Uterus (tissue), 4 donors: ENCODE results near the gene RARB. TPM values are rescaled to one million over a fixed set of nuclear protein-coding genes. Genes with fewer than 3 reads are reported as not detected.

Experiments used
- DNase-seq, 2 donors: peaks; one replicate each; pipeline ENCODE4 v3.0.0-alpha.2; 2019 to 2020
- H3K27ac ChIP-seq, 2 donors: fragments of 200-600 bp; sonication (generic); 1 replicate in 1 of 2; 2 replicates in 1 of 2; pipeline ENCODE4 v1.5.1; 2016 to 2018
- H3K27me3 ChIP-seq, 2 donors: fragments of 200-600 bp; sonication (generic); one replicate each; pipeline ENCODE4 v1.5.1; 2018 to 2019; ENCODE audit warnings: control low read depth in 1 of 2
- H3K36me3 ChIP-seq, 2 donors: fragments of 200-600 bp; sonication (generic); one replicate each; pipeline ENCODE4 v1.5.1; 2019; ENCODE audit warnings: control low read depth in 1 of 2
- H3K4me1 ChIP-seq, 2 donors: fragments of 200-600 bp; sonication (generic); one replicate each; pipeline ENCODE4 v1.5.1; 2018 to 2019; ENCODE audit warnings: control low read depth in 1 of 2
- H3K4me3 ChIP-seq, 2 donors: fragments of 200-600 bp; sonication (generic); 1 replicate in 1 of 2; 2 replicates in 1 of 2; pipeline ENCODE4 v1.5.1; 2018 to 2019; ENCODE audit warnings: mild to moderate bottlenecking in 1 of 2
- H3K9me3 ChIP-seq, 2 donors: fragments of 200-600 bp; sonication (generic); one replicate each; pipeline ENCODE4 v1.5.1; 2019; ENCODE audit warnings: control low read depth in 1 of 2
- CTCF ChIP-seq, 4 experiments: fragments of 200-600 bp in 2 of 4; fragments of 450-650 bp in 2 of 4; sonication (generic) in 2 of 4; IDR thresholded peaks; one replicate each; pipeline ENCODE4 v1.5.1; 2016 to 2019; ENCODE audit warnings: antibody characterized with exemption in 4 of 4, mild to moderate bottlenecking in 2 of 4, moderate library complexity in 1 of 4
- POLR2A ChIP-seq, 2 donors: fragments of 450-650 bp; IDR thresholded peaks; one replicate each; pipeline ENCODE4 v1.6.1; 2016; ENCODE audit warnings: antibody characterized with exemption in 2 of 2, mild to moderate bottlenecking in 1 of 2, moderate library complexity in 1 of 2
- intact Hi-C: fragments of 100-400 bp; cut with DNase I; formaldehyde crosslinking; loops from one replicate; pipeline ENCODE4 v1.15.1; 2023; ENCODE audit warnings: low total_unique reads
- total RNA-seq, 4 donors: library from RNA; depleted of rRNA in 3 of 4; stranded (reverse); fragments of >200 nt in 3 of 4; gene quantifications; one replicate each; pipeline versions ENCODE4 v1.1.0 to v1.2.4, GENCODE V29; 2014 to 2023
- donor health status: DM: yes; HTN: yes; CAD: no.

Gene RARB
- total RNA-seq, 4 donors from 2014 or later, result 6.7 to 63.0 (median 14.5) TPM

DNA sequence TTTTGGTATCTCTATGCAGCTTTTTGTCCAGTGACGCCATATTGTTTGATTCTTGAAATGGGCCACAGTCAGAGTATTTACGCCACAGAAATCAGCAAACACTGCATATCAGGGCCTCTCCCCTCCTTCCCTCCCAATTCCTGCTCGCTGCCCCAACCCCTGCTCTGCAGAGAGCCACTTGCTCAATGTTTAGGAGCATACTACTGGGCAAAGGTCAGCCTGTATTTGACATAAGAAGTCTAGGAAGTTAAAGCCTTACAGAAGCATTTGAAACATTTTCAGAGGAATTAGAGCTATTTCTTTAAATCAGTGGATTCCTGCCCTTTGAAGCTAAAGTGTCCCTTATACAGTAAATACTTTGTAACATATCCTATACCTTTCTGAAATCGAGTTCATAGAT lies 17.4 kb upstream of the RARB start:
- Histone ChIP-seq H3K36me3 (no peaks in the 10 kb centered on the region), H3K27ac (no peak overlapping the region), H3K4me3 (no peak overlapping the region), H3K9me3 (no peaks in the 10 kb centered on the region), H3K4me1 (no peaks in the 10 kb centered on the region), H3K27me3 (no peaks in the 10 kb centered on the region)
- intact Hi-C loops, result no loop called here
- no peak for TF ChIP-seq CTCF (IDR thresholded peaks at IDR 0.05)
- no peak for TF ChIP-seq POLR2A (IDR thresholded peaks at IDR 0.05)
- no peak for DNase-seq

DNA sequence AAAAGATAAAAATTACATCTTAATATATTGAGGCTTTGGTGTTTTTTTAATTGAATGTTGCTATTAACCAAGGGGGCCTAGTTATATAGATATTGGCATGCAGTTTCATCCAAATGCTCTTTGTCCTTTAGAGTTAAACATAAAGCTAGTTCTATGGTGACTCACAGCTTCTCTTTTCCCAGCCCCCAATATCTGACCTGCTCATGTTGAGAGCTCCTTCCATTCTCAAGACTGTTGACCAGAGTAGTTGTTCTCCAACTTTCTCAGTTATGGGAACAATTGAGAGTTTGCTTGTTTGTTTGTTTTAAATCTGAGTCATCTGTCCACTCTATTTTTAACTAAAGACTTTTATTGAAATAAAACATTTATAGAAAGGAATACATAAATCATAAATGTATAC lies 15.8 kb upstream of the RARB start:
- H3K4me1 ChIP-seq, result no peaks in the 10 kb centered on the region
- no peaks in the 10 kb centered on the region for H3K9me3 ChIP-seq
- DNase-seq, result no peak
- no peaks in the 10 kb centered on the region for H3K27me3 ChIP-seq
- no peak for TF ChIP-seq POLR2A (IDR thresholded peaks at IDR 0.05)
- no peak for TF ChIP-seq CTCF (IDR thresholded peaks at IDR 0.05)
- intact Hi-C loops, result no loop called here
- H3K27ac ChIP-seq, result no peak overlapping the region
- H3K4me3 ChIP-seq, result no peak overlapping the region
- no peaks in the 10 kb centered on the region for H3K36me3 ChIP-seq

DNA sequence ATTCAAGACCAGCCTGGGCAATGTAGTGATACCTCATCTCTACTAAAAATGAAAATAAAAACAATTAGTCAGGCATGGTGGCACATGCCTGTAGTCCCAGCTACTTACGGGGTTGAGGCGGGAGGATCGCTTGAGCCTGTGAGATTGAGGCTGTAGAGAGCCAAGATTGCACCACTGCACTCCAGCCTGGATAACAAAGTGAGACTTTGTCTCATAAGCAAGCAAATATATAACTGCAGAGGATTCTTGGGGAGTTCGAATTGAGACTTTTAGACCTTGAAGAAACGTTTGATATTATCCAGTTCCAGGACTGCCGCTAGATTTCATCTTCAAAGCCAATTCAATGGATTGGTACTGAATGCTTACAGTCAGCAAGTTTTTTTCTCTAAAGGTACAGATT lies 11.9 kb upstream of the RARB start:
- intact Hi-C loops, result no loop called here
- TF ChIP-seq CTCF (IDR thresholded peaks at IDR 0.05) (no peak), POLR2A (IDR thresholded peaks at IDR 0.05) (no peak)

GRCh38 chr3:25418596-25418995 lies 9.5 kb upstream of the RARB start:
- Histone ChIP-seq H3K4me1 (no peaks in the 10 kb centered on the region), H3K9me3 (no peaks in the 10 kb centered on the region), H3K36me3 (no peaks in the 10 kb centered on the region), H3K4me3 (no peak overlapping the region), H3K27ac (no peak overlapping the region), H3K27me3 (no peaks in the 10 kb centered on the region)
- intact Hi-C loops, result no loop called here
- DNase-seq, result no peak
- TF ChIP-seq POLR2A (IDR thresholded peaks at IDR 0.05), result no peak
- no peak for TF ChIP-seq CTCF (IDR thresholded peaks at IDR 0.05)

More for the DNA sequence above, 11.9 kb upstream of the RARB start:
- no peaks in the 10 kb centered on the region for H3K36me3 ChIP-seq
- H3K9me3 ChIP-seq, result no peaks in the 10 kb centered on the region
- no peaks in the 10 kb centered on the region for H3K27me3 ChIP-seq
- DNase-seq, result no peak
- no peaks in the 10 kb centered on the region for H3K4me1 ChIP-seq
- no peak overlapping the region for H3K27ac ChIP-seq
- H3K4me3 ChIP-seq, result no peak overlapping the region

- DNase-seq, result no peak
- no peak for TF ChIP-seq CTCF (IDR thresholded peaks at IDR 0.05)
- no peak for TF ChIP-seq POLR2A (IDR thresholded peaks at IDR 0.05)
- intact Hi-C loops, result no loop called here
- no peak overlapping the region for H3K4me3 ChIP-seq
- H3K27ac ChIP-seq, result no peak overlapping the region
- no peaks in the 10 kb centered on the region for H3K27me3 ChIP-seq
- no peaks in the 10 kb centered on the region for H3K36me3 ChIP-seq
- no peaks in the 10 kb centered on the region for H3K9me3 ChIP-seq
- H3K4me1 ChIP-seq, result no peaks in the 10 kb centered on the region
These were observed 8.8 kb upstream of the RARB start for GRCh38 chr3:25419251-25419650.
